Thoracic aorta (tissue), 2 donors: ENCODE results near the gene STMP1. TPM values are rescaled to one million over a fixed set of nuclear protein-coding genes. Genes with fewer than 3 reads are reported as not detected.
A peak's percentile ranks its signal among the peaks of the same experiment; 100 is the strongest.
"Not testable (repeated sequence)": the region's sequence is repeated elsewhere in the genome, so short reads cannot be mapped to it uniquely, and the experiment has no call there.

ENCODE experiments used
- ATAC-seq: fragments of 150-250 bp; one replicate; pipeline ENCODE4 v1.8.0; 2017; ENCODE audit warnings: low read depth; ENCODE audit not compliant: insufficient number of reproducible peaks, low FRiP score
- DNase-seq: peaks from one replicate; pipeline ENCODE4 v3.0.0-alpha.2; 2020; ENCODE audit warnings: low spot score
- H3K27ac ChIP-seq, 2 donors: fragments of 200-600 bp; sonication (generic); 1 replicate in 1 of 2; 2 replicates in 1 of 2; pipeline ENCODE4 v1.5.1; 2016; ENCODE audit warnings: mild to moderate bottlenecking in 2 of 2, moderate library complexity in 2 of 2
- H3K27me3 ChIP-seq: fragments of 200-600 bp; sonication (generic); replicated peaks from 2 replicates; pipeline ENCODE4 v1.6.0; 2016; ENCODE audit warnings: mild to moderate bottlenecking; ENCODE audit not compliant: insufficient read depth
- H3K36me3 ChIP-seq: fragments of 200-600 bp; sonication (generic); one replicate; pipeline ENCODE4 v1.5.1; 2016
- H3K4me1 ChIP-seq, 2 donors: fragments of 200-600 bp; sonication (generic); 1 replicate in 1 of 2; 2 replicates in 1 of 2; pipeline versions ENCODE4 v1.5.1 to v1.6.0; 2016; ENCODE audit warnings: low read depth in 2 of 2, mild to moderate bottlenecking in 1 of 2; ENCODE audit not compliant: control insufficient read depth in 1 of 2
- H3K4me3 ChIP-seq: fragments of 200-600 bp; sonication (generic); 2 replicates; pipeline ENCODE4 v1.5.1; 2016; ENCODE audit warnings: mild to moderate bottlenecking
- H3K9me3 ChIP-seq: fragments of 200-600 bp; sonication (generic); 2 replicates; pipeline ENCODE4 v1.5.1; 2016
- total RNA-seq, 2 donors: library from RNA; depleted of rRNA; stranded (reverse); fragments of >200 nt; gene quantifications; one replicate each; pipeline versions ENCODE4 v1.1.0 to v1.2.3, GENCODE V29; 2016
- TF ChIP-seq, protein P1 (sequence below): fragments of 200-600 bp; sonication (generic); IDR thresholded peaks from one replicate; pipeline ENCODE4 v1.5.1; 2019; ENCODE audit warnings: antibody characterized with exemption

The STMP1 gene
- total RNA-seq, 2 donors from 2014 or later, result 15.7 to 48.5 TPM

DNA sequence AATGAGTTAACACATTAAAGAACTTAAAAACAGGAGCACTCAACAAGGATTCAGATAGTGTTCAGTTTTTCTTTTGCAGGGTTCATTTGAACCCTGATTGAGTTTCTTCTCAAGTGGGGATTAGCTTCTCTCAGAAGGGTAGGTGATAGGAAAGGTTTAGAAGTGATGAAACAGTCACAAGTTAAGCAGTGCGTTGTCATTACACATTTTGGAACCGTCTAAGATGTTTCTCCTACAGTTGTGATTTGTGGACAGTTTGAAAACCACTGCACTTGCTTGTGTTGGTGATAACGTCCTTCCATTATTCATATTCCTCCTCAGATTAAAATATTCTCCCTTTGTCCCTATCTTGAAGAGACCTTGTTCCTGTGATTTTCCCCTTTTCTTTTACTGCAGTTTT lies 2.7 kb downstream of the STMP1 start:
- no peaks in the 10 kb centered on the region for H3K36me3 ChIP-seq
- H3K4me3 ChIP-seq, result no peak overlapping the region
- H3K27me3 ChIP-seq, result no peaks in the 10 kb centered on the region
- H3K9me3 ChIP-seq, result no peaks in the 10 kb centered on the region
- TF ChIP-seq, protein P1, sequence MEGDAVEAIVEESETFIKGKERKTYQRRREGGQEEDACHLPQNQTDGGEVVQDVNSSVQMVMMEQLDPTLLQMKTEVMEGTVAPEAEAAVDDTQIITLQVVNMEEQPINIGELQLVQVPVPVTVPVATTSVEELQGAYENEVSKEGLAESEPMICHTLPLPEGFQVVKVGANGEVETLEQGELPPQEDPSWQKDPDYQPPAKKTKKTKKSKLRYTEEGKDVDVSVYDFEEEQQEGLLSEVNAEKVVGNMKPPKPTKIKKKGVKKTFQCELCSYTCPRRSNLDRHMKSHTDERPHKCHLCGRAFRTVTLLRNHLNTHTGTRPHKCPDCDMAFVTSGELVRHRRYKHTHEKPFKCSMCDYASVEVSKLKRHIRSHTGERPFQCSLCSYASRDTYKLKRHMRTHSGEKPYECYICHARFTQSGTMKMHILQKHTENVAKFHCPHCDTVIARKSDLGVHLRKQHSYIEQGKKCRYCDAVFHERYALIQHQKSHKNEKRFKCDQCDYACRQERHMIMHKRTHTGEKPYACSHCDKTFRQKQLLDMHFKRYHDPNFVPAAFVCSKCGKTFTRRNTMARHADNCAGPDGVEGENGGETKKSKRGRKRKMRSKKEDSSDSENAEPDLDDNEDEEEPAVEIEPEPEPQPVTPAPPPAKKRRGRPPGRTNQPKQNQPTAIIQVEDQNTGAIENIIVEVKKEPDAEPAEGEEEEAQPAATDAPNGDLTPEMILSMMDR, result no peak
- ATAC-seq, result no peak
- H3K4me1 ChIP-seq, result peaks cover 10 to 53% of the 10 kb centered on the region in 2 donors
- DNase-seq, result no peak
- no peak overlapping the region for H3K27ac ChIP-seq

DNA sequence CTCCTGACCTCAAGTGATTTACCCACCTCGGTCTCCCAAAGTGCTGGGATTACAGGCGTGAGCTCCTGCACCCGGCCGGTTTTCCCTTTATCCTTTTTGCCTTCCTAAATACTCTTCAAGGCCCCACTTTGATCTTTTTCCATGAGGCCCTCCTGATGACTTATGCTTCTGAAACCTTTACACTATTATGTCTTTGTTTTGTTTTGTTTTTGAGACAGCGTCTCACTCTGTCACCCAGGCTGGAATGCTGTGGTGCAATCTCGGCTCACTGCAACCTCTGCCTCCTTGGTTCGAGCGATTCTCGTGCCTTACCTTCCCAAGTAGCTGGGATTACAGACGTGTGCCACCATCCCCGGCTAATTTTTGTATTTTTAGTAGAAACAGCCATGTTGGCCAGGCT lies 3.8 kb downstream of the STMP1 start:
- no peak for DNase-seq
- TF ChIP-seq, protein P1, result no peak
- Histone ChIP-seq H3K36me3 (no peaks in the 10 kb centered on the region), H3K4me3 (no peak overlapping the region), H3K27me3 (no peaks in the 10 kb centered on the region), H3K9me3 (no peaks in the 10 kb centered on the region), H3K27ac (no peak overlapping the region), H3K4me1 (peaks cover 10 to 64% of the 10 kb centered on the region in 2 donors)
- no peak for ATAC-seq

DNA sequence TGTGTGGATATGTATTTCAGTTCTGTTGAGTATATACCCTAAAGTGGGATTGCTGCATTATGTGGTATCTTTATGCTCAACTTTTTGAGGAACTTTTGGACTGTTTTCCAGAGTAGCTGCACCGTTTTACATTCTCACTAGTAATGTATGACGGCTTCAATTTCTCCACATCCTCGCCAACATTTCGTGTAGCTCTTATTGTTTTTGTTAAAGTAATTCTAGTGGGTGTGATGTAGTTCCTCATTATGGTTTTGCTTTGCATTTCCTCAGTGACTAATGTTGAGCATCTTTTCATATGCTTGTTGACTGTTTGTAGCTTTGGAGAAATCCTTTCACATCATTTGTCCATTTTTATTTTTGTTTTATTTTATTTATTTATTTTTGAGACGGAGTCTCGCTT lies 4.5 kb downstream of the STMP1 start:
- no peaks in the 10 kb centered on the region for H3K36me3 ChIP-seq
- TF ChIP-seq, protein P1, result no peak
- peaks cover 8 to 66% of the 10 kb centered on the region in 2 donors for H3K4me1 ChIP-seq
- ATAC-seq, result no peak
- H3K27me3 ChIP-seq, result no peaks in the 10 kb centered on the region
- no peak overlapping the region for H3K27ac ChIP-seq
- H3K9me3 ChIP-seq, result no peaks in the 10 kb centered on the region
- no peak overlapping the region for H3K4me3 ChIP-seq
- no peak for DNase-seq

DNA sequence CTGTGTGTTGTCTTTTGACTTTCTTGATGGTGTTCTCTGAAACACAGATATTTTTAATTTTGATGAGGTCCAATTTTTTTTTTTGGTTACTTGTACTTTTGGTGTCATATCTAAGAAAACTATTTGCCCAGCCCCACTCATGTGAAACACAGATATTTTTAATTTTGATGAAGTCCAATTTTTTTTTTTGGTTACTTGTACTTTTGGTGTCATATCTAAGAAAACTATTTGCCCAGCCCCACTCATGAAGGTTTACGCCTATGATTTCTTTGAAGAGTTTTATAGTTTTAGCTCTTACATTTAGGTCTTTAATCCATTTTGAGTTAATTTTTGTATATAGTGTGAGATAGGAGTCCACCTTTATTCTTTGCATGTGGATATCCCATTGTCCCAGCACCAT lies 5.3 kb downstream of the STMP1 start:
- ATAC-seq, DNase-seq, H3K36me3 ChIP-seq, H3K9me3 ChIP-seq, H3K27ac ChIP-seq, H3K4me3 ChIP-seq, H3K27me3 ChIP-seq: not testable (repeated sequence)
- peaks cover 11 to 71% of the 10 kb centered on the region in 2 donors for H3K4me1 ChIP-seq

DNA sequence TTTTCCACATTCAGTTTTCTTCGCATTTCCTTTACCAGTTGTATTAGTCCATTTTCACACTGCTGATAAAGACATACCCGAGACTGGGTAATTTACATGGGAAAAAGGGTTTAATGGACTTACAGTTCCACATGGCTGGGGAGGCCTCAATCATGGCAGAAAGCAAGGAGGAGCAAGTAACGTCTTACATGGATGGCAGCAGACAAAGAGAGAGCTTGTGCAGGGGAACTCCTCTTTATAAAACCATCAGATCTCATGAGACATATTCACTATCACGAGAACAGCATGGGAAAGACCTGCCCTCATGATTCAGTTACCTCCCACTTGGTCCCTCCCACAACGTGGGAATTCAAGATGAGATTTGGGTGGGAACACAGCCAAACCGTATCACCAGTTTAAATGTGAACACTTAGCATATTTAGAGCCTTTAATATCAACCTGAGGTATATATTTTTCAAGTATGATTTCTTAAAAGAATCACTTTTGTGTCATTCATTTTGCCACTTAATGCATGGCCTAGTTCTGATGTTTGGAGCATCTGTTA lies 6.6 kb downstream of the STMP1 start:
- not testable (repeated sequence) for DNase-seq, H3K4me3 ChIP-seq, ATAC-seq, H3K27me3 ChIP-seq, H3K36me3 ChIP-seq, H3K27ac ChIP-seq, H3K9me3 ChIP-seq
- H3K4me1 ChIP-seq, result peaks cover 8 to 76% of the 10 kb centered on the region in 2 donors

DNA sequence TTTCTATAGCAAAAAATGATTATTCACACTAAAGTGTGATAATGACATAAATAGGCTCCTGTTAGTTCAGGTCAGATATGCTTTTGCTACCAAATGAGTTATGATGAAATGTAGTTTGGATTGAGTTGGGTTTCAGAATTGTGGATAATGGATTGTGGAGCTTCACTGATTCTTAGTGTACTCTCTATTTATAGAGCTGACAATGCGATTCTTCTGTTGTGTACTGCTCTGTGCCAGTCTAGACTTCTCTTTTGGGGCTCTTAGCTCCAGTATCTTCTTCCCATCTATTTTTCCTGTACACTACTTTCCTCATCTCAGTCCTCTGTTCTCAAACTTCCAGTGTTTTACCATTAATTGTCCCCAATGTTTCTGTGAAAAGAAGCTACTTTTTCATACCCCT lies 7.5 kb downstream of the STMP1 start:
- Histone ChIP-seq H3K27ac (peak overlapping the region; percentile 4 to 55), H3K4me3 (no peak overlapping the region), H3K36me3 (no peaks in the 10 kb centered on the region), H3K27me3 (no peaks in the 10 kb centered on the region), H3K9me3 (no peaks in the 10 kb centered on the region), H3K4me1 (peaks cover 8 to 67% of the 10 kb centered on the region in 2 donors)
- ATAC-seq (no peak), DNase-seq (no peak)
- TF ChIP-seq, protein P1, result no peak
